Embryonic facial prominence (tissue), 1 donor: ENCODE data around the gene CYP46A1.
"Not testable (repeated sequence)": the region's sequence is repeated elsewhere in the genome, so short reads cannot be mapped to it uniquely, and the experiment has no call there.

ENCODE experiments used
- DNase-seq: peaks from one replicate; pipeline ENCODE4 v3.0.0-alpha.2; 2016; ENCODE audit errors: extremely low spot score

The CYP46A1 gene

DNA sequence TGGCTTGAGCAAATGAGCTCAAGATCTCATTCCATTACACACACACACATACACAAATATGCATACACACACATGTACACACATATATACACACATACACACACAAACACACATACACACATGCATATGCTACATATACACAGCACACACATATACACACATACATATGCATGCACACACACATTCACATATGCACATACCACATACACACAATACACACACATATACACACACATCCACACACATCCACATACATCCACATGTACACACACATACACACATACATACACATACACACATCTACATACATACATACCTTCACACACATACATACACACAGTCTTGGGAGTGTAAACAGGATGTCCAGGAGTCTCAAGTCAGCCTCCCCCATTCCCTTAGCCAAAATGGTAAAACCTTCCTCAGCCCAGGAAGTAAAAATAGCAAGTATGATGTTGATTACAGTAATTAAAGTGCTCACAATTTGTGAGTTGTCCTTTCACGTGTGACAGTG lies 26.4 kb upstream of the CYP46A1 start:
- DNase-seq: no peak

DNA sequence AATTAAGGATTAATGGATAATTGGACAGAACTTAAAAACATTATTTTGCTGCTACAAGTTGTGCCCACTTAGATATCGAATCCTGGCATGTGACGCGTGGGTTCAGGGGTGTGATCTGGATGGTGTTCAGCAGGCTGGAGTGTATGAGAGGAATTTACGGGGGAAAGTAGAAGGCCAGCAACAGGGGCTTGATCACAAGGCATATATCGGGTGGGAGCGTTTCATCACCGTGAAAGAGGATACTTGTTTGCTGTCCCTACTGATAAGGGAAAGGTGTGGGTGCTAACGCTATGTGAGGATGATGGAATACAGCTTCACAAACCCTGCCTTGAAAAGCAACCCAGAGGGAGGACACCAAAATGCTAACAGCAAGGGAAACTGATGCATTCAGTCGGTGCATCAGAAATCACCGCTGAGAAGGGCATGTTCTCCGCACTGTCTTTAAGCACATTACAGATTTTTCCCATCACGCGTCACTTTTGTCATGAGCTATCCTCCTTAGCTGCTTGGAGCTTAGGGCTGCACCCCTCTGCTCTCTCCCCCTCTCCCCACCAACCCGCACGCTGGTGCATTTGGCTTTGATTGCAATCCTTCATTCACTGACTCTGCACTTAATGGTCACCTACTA lies 25.8 kb upstream of the CYP46A1 start:
- no peak for DNase-seq

DNA sequence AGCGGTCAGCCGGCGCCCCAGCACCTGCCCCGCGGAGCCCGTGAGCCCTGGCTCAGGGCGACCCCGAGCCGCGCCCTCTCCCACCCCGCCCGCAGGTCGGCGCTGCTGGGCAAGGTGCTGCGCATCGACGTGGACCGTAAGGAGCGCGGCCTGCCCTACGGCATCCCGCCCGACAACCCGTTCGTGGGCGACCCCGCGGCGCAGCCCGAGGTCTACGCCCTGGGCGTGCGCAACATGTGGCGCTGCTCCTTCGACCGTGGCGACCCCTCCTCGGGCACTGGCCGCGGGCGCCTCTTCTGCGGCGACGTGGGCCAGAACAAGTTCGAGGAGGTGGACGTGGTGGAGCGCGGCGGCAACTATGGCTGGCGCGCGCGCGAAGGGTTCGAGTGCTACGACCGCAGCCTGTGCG lies 24.8 kb upstream of the CYP46A1 start:
- DNase-seq: no peak

DNA sequence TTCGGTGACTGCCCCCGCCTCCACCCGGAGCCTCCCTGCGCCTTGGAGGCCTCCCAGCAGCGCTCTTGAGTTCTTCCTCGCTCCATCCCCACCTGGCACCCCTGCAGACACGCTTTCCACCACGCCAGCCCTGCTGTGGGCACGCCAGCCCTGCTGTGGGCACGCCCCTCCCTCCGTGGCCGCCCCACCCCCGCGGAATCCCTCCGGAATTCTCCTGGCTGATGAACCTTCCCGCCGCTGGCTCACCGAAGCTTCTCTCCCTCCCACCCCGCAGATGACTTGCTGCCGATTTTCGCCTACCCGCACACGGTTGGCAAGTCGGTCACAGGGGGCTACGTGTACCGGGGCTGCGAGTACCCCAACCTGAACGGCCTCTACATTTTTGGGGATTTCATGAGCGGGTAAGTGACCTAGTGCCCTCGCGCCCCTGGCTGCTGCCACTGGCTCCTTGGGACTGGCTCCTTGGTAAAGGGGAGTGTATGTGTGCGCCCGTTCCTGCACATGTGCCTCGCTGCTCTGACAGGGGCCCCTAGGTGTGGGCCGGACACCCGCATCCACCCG lies 24.0 kb upstream of the CYP46A1 start:
- no peak for DNase-seq

DNA sequence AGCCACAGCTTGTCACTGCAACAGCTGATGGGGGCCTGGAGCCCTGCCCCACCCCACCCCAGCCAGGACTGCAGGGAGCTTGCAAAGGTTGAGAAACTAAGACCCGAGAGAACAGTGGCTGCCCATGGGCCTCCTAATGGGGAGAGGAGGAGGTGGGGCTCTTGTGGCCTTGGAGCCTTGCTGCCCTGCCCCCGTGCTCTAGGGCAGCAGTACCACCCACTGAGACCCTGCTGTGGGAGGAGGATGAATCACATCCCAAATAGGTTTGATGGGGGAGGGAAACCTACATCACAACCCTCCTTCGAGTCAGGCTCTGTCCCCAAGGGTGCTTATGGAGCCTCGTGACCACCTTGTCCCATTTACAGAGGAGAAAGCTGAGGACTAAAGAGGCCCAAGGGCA lies 23.3 kb upstream of the CYP46A1 start:
- no peak for DNase-seq

DNA sequence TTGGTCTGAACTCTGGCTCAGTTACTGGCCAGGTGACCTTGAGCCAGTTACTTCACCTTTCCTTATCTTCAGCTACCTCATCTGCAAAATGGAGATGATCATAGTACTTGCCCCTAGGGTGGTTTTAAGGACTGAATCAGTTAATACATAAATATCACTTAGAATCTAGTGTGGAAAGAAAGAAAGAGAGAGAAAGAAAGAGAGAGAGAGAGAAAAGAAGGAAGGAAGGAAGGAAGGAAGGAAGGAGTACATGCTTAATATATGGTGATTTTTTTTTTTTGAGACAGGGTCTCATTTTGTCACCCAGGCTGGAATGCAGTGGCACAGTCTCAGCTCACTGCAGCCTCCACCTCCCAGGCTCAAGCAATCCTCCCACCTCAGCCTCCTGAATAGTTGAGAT lies 22.9 kb upstream of the CYP46A1 start:
- not testable (repeated sequence) for DNase-seq

DNA sequence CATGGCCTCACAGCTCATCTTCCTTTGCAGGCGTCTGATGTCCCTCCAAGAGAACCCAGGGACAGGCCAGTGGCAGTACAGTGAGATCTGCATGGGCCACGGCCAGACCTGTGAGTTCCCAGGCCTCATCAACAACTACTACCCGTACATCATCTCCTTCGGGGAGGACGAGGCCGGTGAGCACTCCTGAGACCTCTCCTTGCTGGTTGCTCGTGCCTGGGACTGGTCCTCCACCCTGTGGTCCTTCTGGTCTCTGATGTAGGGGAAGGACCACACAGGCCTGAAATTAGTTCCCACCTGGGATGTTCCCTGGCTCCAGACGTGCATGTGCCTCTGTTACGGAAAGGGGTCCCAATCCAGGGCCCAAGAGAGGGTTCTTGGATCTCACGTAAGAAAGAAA lies 21.3 kb upstream of the CYP46A1 start:
- DNase-seq: no peak

DNA sequence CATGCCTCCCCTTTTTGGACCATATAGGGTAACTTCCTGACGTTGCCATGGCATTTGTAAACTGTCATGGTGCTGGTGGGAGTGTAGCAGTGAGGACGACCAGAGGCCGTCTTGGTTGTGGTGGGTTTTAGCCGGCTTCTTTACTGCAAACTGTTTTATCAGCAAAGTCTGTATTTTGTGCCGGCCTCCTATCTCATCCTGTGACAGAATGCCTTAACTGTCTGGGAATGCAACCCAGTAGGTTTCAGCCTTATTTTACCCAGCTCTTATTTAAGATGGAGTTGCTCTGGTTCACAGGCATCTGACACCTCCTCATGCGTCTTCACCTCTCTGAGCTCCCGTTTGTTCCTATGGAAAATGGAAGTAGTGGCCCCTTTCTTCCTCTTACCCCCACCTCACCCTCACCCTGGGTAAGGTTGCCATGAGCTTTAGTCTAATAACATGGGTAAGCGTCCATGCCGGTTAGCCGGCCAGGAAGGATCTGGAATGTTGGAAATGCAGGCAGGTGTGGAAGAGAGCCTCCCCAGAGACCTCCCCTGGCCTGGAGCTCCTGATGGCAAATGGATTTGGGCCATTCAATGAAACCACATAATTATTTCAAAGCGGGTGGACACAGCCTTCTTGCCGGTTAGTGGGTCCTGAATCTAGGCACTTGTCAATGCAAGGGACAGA lies 20.6 kb upstream of the CYP46A1 start:
- DNase-seq: no peak

DNA sequence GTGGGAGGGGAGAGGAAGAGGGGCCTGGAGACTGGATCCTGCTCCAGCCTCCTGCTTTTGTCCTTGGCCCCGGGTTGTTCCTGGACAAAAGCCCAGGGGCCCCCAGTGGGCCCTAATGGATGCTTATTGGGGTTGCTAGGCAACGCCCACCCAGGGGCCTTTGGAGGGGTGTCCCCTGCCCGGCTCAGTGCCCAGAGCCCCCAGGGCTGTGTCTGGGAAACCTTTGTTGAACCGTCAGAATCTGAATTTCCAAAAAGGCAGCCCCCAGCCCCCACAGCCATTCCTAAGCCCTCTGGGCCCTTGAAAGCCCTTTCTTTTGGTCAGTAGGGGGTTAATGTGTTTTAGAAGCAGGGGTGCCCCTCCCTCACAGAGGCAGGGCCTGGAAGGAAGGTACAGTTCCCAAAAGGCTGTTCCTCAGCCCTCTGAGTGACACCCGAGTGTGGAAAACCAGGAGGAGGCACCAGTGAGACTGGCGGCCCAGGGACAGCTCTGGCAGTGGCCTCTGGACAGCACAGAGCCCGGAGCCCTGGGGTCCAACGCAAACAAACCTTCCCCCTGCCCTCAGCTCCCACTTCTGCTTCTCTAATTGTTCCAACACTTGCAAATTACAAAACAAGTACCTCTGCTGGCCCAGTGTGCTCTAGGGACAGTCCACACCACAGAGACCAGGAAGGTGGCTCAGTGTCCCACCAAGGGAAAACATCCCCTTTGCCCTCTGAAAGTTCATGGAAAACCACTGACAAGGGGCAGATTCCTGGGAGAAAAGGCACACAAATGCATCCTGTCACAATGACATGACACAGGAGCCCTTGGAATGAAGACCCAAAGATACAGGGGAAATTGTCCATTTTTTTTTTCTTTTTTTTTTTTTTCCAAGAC lies 19.8 kb upstream of the CYP46A1 start:
- no peak for DNase-seq

DNA sequence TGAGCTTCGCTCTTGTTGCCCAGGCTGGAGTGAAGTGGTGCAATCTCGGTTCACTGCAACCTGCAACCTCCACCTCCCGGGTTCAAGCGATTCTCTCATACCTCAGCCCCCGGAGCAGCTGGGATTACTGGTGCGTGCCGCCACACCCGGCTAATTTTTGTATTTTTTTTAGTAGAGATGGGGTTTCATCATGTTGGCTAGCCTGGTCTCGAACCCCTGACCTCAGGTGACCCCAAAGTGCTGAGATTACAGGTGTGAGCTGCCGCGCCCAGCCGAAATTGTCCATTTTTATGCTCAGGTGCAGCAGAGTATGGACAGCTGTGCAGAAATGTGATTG lies 19.2 kb upstream of the CYP46A1 start:
- DNase-seq: no peak

DNA sequence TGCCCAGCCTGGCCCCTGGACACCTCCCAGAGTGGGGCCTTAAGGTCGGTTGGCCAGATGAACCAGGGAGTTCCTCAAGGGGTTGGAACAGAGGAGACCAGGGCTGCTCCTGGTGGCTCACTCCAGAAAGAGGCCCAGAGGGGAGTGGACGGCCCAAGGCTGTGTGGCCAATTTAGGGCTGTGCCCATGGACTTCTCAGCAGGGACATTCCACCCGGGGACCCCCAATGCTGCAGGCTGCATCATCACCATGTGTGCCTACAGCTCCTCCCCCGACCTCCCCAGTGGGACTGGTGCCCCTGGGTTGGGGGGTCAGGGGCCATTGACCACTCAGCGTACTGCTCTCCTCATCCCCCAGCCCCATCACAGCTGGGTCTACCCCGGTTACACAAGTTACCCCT lies 17.6 kb upstream of the CYP46A1 start:
- no peak for DNase-seq

DNA sequence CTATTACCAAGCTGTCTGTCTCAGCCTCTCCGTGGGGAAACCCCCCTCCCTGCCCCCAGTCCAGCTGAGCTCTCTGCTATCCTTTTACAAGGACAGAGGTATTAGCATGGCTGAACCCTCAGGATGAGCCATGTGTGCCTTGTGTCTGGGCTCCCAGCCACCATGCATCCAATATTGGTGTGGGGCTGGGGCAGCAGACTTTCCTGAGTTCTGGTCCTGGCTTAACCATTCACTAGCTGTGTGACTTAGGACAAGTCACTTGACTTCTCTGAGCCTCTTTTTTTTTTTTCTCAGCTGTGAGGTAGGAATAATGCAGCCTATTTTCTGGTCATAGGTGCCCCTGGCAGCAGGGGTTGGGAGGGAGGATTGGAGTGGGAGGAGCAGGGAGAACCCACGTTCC lies 17.1 kb upstream of the CYP46A1 start:
- DNase-seq: no peak

DNA sequence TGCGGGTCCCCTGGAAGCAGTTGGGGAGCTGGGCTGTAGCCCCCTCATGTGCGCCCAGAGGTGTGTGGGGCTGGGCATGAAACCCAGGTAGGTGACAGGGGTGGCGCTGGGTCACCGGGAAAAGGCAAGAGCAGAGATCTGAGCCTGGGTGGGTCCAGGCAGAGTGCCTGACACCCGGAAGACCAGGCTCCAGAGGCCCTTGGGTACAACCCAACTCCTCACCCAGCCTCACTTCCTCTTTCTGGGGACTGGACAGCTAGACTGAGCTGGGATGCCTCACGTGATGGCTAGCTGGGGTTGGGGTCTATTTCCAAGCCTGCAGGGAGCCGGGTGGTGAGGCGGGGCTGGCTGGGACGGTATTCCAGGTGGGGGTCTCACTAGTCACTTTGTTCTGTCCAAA lies 16.3 kb upstream of the CYP46A1 start:
- no peak for DNase-seq

DNA sequence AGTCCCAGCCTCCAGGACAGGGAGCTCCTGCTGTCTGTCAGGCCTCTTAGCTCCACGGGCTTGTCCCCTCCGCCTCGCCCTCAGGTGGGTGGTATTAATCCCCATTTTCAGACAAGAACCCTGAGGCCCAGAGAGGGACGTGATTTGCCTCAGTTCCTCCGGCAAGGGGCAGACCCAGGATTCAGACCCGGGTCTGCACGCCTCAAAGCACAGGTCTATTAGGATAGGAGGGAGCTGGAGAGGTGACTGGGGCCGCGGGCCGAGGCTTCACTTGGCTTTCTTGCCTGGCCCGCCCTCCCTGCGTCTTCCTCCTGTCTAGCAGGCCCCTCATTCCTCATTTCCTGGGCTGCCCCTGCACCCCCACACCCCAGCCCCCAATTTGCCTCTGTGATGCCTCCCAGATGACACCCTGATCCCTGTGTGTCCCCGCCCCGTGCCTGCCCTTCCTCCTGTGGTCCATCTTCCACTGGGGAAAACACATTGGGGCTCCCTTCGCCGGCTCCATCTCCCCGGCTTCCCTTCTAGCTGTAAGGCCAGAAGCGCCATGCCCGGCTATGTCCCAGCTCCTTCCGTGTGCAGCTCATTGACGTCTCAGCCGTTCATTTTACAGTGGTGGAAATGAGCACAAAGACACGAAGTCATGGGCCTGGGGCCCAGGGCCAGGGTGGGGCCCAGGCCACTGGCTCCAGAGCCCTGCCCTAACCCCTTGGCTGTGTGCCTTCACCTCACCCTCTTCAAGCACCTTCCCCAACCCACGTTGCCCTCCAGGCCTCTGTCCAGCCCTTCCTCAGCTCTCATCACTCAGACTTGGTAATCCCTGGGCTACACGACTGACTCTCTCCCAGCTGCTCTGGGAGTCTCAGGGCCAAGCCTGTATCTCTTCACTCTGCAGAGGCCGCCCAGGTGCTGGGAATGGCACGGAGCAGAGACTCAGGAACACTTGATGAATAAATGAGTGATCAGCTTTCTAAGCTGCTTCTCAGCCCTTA lies 15.5 kb upstream of the CYP46A1 start:
- no peak for DNase-seq

DNA sequence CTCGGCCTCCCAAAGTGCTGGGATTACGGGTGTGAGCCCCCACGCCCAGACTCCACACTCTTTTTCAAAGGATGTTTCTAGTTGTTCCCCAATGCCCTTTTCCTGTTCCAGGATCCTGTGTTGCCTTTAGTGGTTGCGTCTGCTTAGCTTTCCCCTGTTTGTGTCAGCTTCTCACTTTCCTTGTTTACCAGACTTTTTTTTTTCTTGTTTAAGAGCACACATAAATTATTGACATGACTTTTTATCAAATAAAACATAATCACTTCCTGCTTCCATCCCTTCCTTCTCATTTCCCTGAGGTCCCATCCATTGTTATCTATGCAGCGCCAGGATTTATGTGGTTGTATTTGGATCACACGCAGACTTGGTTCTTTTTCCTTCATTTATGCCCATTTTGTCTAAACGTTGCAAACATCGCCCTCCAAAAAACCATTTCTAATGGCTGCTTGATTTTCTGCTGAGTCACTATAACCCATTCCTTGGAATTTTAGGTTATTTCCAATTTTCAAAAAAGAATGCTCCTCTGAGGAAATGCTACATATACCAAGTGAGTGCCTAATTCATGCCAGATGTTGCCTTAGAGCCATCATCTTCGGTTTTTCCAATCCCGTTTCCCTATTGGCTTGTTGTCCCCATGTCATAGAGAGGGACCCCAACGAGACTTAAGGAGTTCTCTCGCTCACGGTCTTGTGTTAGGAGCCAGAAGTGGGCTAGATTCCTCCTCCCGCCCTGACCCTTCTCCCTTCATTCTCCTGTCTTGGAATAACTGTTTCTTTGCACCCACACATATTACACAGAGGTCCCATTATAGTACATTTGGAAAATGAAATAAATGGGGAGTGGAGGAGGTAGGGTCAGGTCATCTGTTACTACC lies 13.5 kb upstream of the CYP46A1 start:
- DNase-seq: peak; percentile 37

DNA sequence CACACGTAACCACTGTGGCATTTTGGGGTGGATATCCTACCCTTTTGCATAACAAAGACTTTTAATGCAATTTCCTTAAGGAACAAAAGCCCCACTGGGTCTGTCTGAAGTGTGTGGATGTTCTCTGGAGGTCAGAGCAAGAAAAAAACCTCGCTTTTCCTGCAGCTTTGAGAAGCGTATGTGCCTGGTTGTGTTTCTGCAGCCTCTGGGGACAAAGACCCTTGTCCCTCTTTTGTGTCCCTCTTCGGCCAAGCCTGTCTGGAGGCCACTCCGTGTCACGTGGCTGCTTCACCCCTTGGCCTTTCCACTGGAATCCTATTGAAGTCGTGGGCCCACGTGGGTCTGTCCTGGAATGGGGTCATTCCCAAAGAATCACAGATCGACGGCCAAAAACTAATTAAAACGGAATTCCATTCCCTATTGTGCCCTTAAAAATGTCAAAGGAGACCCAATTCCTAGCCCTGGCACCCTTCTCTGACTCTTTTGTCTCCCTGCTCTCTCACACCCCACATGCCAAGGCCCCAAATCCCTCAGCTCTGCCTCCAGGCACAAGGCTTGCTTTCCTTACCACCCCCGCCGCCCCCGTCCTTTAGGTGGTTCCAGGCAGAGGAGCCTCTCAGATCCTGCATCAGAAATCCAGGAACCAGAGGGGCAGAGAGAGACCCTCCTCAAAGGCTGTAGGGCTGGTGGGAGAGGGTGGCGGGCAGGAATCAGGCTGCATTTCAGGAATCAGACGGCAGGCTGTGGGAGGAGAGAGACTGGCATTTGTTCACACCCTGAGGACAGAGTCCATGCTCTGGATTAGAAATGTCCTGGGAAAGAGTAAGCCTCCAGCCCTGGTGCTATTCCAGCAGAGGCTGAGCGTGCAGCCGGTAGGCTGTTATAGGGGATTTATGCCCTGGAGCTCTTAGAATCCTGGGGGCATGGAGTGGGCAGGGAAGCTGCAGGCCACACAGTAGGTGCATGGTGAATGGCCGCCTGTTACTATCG lies 12.6 kb upstream of the CYP46A1 start:
- no peak for DNase-seq

DNA sequence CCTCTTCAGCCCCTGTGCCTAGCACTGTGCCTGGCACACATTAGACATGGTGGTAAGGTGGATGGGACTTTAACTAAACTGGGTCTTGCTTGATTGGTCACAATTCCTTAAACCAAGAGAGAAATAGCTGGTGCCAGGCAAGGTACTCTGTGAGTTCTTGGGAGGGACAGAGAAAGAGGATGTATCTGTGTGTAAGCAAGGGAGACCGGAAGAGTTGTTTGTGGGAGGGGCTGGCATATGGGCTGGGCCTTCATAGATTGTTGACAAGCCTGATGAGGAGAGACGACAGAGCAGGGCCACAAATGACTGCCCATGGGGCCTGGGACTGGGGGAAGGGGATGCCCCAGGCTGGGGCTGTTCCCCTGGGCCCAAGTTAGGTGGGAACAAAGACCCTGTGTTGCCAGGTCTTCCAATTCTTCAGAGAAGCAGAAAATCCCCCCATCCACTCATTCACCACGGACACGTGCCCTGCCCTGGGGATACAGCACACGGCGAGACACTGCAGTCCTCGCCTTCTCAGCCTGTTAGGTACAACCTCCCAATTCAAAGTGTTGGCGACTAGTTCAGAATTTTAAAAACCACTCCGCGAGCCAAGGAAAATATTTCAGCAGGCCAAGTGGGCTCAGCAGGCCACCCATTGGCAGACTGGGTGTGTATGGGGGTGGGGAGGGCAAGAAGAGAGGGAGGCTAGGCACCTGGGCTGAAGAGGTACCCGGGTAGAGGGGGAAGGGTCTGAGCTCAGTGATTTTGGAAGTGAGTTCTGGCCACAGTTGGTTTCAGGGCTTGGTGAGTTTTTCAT lies 11.4 kb upstream of the CYP46A1 start:
- no peak for DNase-seq
